Measurements from ENCODE around the gene VAV2.

The VAV2 gene

DNA sequence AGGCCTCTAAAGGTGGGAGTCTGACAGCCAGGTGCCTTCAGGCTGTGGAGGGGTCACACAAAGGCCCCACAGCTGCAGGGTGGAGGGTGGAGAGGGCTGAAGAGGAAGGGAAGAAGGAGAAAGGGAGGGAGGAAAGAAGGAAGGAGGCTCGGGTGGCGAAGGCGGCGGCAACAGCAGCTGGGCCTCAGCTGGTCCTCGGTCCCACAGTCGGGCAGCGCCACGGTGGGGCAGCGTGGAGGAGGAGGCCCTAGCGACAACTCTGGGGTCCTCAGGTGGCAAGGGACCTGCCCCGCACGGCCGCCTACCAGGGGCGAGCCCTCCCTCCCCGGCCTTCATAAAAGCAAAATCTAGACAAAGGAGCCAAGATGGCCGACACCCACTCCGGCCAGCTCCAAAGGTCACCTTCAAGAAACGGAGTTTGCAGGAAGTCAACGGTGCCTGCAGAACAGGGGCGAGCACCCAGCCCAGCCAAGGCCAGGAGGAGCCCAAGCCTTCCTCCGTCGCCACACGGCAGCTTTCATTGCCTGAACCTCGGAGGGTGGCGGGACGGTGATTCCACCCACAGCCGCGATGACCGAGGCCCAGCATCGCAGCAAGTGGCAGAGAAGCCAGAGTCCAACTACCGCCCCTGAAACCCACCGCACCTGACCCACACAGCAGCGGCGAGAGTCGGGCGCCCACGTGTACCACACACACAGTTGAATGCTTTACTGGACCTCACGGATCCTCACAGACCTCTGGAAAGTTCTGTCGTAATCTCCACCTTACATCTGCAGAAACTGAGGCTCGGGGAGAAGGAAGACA lies 98.7 kb downstream of the VAV2 start:
- DNase-seq (ENCODE audit: low spot score): no peak
- no peak for ATAC-seq (ENCODE audit: low read depth)
- peaks cover 24% of the 10 kb centered on the region for H3K4me1 ChIP-seq (ENCODE audit: insufficient read depth, poor library complexity, severe bottlenecking)
- no peaks in the 10 kb centered on the region for H3K27me3 ChIP-seq (ENCODE audit: insufficient read depth, poor library complexity, severe bottlenecking)
- no peaks in the 10 kb centered on the region for H3K9me3 ChIP-seq (ENCODE audit: severe bottlenecking)
- no peak overlapping the region for H3K4me3 ChIP-seq (ENCODE audit: severe bottlenecking)
- H3K27ac ChIP-seq (ENCODE audit: poor library complexity, severe bottlenecking): no peak overlapping the region
- H3K36me3 ChIP-seq (ENCODE audit: low read depth): no peaks in the 10 kb centered on the region
- TF ChIP-seq, protein P1, sequence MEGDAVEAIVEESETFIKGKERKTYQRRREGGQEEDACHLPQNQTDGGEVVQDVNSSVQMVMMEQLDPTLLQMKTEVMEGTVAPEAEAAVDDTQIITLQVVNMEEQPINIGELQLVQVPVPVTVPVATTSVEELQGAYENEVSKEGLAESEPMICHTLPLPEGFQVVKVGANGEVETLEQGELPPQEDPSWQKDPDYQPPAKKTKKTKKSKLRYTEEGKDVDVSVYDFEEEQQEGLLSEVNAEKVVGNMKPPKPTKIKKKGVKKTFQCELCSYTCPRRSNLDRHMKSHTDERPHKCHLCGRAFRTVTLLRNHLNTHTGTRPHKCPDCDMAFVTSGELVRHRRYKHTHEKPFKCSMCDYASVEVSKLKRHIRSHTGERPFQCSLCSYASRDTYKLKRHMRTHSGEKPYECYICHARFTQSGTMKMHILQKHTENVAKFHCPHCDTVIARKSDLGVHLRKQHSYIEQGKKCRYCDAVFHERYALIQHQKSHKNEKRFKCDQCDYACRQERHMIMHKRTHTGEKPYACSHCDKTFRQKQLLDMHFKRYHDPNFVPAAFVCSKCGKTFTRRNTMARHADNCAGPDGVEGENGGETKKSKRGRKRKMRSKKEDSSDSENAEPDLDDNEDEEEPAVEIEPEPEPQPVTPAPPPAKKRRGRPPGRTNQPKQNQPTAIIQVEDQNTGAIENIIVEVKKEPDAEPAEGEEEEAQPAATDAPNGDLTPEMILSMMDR (IDR thresholded peaks at IDR 0.05; ENCODE audit: poor library complexity, severe bottlenecking): no peak

DNA sequence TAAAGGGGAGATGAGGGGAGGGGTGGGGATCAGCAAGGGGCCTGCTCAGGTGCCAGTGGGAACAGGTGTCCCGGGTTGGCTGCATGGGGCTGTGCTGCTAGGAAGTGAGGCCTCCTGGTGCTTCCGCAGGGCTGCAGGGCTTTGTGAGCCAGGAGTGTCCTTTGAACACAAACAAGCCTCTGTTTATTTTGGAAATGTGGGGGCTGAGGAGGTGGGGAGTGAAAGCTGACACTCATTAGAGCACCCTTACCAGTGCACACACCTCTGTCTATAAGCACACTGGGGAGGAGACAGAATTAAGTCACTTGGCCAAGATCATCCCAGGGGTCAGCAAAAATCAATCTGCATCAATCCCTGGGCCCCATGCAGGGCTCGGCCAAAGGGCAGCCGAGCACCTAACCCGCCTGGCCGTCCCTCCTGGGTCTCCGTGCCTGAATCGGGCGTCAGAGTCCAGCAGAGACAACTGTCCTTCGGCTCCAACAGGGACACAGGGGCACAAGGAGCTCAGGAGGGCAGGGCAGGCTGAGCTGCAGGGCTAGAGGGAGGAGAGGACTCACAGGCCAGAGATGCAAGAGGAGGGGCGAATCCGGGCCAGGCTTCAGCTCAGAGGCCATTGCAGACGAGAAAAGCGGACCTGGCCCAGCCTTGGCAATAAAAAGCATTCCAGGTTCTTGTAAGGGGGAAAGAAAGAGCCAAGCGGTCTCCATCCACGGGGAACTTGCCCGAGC lies 99.8 kb downstream of the VAV2 start:
- TF ChIP-seq, protein P1 (IDR thresholded peaks at IDR 0.05; ENCODE audit: poor library complexity, severe bottlenecking): no peak
- Histone ChIP-seq H3K27me3 (ENCODE audit: insufficient read depth, poor library complexity, severe bottlenecking) (no peaks in the 10 kb centered on the region), H3K4me1 (ENCODE audit: insufficient read depth, poor library complexity, severe bottlenecking) (peaks cover 32% of the 10 kb centered on the region), H3K9me3 (ENCODE audit: severe bottlenecking) (no peaks in the 10 kb centered on the region), H3K4me3 (ENCODE audit: severe bottlenecking) (no peak overlapping the region), H3K36me3 (ENCODE audit: low read depth) (no peaks in the 10 kb centered on the region), H3K27ac (ENCODE audit: poor library complexity, severe bottlenecking) (no peak overlapping the region)
- ATAC-seq (ENCODE audit: low read depth) (no peak), DNase-seq (ENCODE audit: low spot score) (no peak)

DNA sequence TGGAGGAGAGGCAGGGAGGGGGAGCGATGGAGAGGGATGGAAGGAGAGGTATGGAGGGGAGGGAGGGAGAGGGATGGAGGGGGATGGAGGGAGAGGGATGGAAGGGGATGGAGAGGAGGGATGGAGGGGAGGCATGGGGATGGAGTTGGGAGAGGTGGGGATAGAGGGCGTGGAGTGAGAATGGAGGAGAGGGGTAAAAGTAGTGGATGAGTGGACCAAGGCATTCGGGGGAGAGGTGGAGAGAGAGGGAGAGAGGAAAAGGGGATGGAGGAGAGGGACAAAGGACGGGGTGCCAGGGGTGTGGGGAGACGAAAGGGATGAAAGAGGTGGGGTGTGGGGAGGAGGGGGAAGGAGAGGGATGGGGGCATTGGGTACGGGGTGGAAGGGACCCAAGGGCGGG lies 100.4 kb downstream of the VAV2 start:
- Histone ChIP-seq H3K36me3 (ENCODE audit: low read depth) (no peaks in the 10 kb centered on the region), H3K27me3 (ENCODE audit: insufficient read depth, poor library complexity, severe bottlenecking) (no peaks in the 10 kb centered on the region), H3K9me3 (ENCODE audit: severe bottlenecking) (no peaks in the 10 kb centered on the region), H3K4me3 (ENCODE audit: severe bottlenecking) (no peak overlapping the region), H3K27ac (ENCODE audit: poor library complexity, severe bottlenecking) (no peak overlapping the region), H3K4me1 (ENCODE audit: insufficient read depth, poor library complexity, severe bottlenecking) (peaks cover 32% of the 10 kb centered on the region)
- no peak for ATAC-seq (ENCODE audit: low read depth)
- TF ChIP-seq, protein P1 (IDR thresholded peaks at IDR 0.05; ENCODE audit: poor library complexity, severe bottlenecking): no peak
- no peak for DNase-seq (ENCODE audit: low spot score)

- ATAC-seq (ENCODE audit: low read depth) (no peak), DNase-seq (ENCODE audit: low spot score) (no peak)
- peak overlapping the region; percentile 100 for H3K27ac ChIP-seq (ENCODE audit: poor library complexity, severe bottlenecking)
- no peaks in the 10 kb centered on the region for H3K9me3 ChIP-seq (ENCODE audit: severe bottlenecking)
- H3K4me3 ChIP-seq (ENCODE audit: severe bottlenecking): no peak overlapping the region
- TF ChIP-seq, protein P1 (IDR thresholded peaks at IDR 0.05; ENCODE audit: poor library complexity, severe bottlenecking): no peak
- no peaks in the 10 kb centered on the region for H3K27me3 ChIP-seq (ENCODE audit: insufficient read depth, poor library complexity, severe bottlenecking)
- H3K4me1 ChIP-seq (ENCODE audit: insufficient read depth, poor library complexity, severe bottlenecking): peaks cover 32% of the 10 kb centered on the region
- no peaks in the 10 kb centered on the region for H3K36me3 ChIP-seq (ENCODE audit: low read depth)
Measured at GRCh38 chr9:133890583-133890982, 101.5 kb downstream of the VAV2 start.
